HG02623 (cell line): Measurements from ENCODE around the gene OXSM.

ENCODE experiments used
- ATAC-seq: cut with Tn5 transposase; IDR thresholded peaks from one replicate; pipeline ENCODE4 v1.9.1; 2021; ENCODE audit warnings: moderate library complexity; ENCODE audit not compliant: unreplicated experiment

Gene OXSM

GRCh38 chr3:25803833-25804232 is 13.9 kb downstream of the OXSM start:
- ATAC-seq = no peak

DNA sequence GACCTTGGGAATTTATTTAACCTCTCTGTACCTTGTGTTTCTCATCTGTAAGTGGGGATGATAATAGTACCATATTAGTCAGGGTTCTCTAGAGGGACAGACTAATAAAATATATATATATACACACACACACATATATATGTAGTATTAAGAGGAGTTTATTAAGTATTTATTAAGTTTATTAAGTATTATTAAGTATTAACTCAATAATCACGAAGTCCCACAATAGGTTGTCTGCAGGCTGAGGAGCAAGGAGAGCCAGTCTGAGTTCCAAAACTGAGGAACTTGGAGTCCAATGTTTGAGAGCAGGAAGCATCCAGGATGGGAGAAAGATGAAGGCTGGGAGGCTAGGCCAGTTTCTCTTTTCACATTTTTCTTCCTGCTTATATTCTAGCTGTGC is 14.8 kb downstream of the OXSM start:
- no peak for ATAC-seq

DNA sequence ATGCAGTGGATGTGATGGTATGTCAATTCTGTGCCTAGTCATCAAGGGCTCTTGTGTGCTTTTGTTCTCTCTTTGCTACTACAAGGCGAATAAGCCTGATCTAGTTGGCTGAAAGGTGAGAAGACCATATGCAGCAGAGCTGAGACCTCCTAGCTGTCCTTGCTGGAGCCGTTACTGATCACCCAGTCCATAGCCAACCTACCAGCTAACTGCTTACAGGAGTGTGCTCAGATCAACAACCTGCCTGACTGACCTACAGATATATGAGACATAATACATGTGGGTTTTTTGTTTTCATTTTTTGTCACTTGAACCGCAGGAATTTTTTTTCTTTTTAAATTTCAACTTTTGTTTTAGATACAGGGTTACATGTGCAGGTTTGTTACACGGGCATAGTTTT is 22.8 kb downstream of the OXSM start:
- no peak for ATAC-seq

GRCh38 chr3:25817107-25817506 is 27.2 kb downstream of the OXSM start:
- peak; percentile 41 for ATAC-seq

DNA sequence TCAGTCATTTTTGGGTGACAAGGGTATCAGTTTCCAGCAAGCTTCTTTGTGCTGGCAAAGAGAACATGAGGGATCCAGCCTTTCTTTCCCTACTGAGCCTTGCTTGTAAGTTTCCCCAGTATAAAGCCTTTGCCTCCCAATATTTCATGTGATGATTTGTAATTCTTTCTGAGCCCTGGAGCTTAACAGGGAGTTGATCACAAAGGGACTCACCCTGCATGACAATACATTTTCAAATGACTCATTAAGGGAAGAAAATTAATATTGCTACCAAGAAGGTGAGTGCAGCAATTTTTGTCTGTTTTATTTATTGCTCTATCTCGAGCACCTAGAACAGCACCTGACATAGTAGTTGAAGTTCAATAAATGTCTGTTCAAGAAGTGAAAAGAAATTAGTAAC is 27.7 kb downstream of the OXSM start:
- no peak for ATAC-seq

DNA sequence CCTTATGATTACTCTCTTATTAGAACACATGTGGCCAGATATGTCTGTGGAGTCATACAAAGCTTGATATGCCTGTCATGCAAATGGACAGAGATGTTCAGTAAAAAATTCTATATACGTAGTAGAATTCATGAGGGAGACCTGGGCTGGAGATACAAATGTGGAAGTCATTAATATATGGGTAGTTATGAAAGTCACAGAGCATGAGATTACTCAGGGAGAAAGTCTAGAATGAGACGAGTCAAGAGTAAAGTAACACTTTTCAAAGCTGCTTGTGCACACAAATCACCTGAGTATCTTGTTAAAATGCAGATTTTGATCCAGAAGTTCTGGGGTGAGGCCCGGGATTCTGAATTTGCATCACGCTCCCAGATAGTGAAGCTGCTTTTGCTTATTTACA is 28.4 kb downstream of the OXSM start:
- no peak for ATAC-seq

GRCh38 chr3:25820366-25820765 is 30.5 kb downstream of the OXSM start:
- no peak for ATAC-seq

DNA sequence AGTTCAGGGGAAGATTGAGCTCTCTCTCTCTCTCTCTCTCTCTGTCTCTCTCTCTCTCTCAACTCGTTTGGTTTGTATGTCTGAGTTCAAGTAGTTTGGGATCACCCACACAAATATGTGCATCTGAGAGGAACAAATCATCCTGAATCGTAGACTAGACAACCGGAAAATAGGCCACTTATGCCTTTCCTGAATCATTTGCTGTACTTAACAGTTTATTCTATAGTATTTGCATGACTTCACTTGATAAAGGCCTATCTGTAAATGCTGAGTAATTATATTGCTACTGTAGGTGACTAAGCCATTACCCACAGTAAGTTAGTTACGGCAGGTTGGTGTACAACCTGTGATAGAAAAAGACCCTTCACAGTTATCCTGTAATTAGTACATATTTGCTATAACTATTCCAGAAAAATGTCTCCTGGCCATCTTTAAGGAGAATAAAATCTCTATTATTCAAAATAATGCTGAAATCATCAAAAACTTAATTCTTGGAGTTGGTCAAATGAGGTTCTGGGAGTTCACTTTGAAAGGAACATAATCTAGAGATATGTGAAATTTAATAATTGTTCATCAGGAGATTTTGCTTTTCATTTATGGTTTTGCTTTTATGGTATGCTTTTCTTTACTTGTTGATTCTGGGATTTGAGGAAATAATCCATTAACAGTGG is 31.1 kb downstream of the OXSM start:
- no peak for ATAC-seq

DNA sequence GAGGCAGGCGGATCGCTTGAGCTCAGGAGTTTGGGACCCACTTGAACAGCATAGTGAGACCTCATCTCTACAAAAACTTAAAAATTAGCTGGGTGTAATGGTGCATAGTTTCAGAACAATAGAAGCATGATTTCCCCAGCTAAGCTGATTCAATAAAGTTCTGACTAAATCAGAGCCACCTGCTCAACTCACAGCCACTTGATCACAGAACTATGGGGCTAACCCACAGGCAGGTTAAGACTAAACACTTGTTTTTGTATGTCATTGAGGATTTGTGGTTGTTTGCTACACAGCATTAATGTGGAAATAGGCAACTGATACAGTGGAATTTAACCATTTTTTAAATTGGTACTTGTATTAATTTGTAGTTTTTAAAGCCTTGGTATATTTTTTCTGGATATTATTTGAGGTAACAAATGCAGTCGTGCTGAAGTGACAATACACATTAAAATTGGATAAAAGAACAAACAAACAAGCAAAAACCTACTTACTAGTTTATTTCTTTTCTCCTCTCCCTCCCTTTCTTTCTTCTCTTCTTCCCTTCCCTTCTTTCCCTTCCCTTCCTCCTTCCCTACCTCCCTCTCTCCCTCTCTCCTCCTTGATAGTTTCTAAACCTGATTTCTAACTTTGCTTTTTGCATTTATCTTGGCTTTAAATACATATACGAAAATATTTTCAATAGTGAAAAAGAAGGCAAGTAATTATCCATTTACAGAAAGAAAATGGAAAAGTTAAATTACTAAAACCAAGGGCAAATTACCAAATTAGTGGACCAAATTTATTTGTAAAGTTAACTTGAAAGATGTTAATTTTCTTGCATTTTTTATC is 32.1 kb downstream of the OXSM start:
- no peak for ATAC-seq

GRCh38 chr3:25823314-25823713 is 33.4 kb downstream of the OXSM start:
- ATAC-seq = no peak

GRCh38 chr3:25826510-25826909 is 36.6 kb downstream of the OXSM start:
- no peak for ATAC-seq

DNA sequence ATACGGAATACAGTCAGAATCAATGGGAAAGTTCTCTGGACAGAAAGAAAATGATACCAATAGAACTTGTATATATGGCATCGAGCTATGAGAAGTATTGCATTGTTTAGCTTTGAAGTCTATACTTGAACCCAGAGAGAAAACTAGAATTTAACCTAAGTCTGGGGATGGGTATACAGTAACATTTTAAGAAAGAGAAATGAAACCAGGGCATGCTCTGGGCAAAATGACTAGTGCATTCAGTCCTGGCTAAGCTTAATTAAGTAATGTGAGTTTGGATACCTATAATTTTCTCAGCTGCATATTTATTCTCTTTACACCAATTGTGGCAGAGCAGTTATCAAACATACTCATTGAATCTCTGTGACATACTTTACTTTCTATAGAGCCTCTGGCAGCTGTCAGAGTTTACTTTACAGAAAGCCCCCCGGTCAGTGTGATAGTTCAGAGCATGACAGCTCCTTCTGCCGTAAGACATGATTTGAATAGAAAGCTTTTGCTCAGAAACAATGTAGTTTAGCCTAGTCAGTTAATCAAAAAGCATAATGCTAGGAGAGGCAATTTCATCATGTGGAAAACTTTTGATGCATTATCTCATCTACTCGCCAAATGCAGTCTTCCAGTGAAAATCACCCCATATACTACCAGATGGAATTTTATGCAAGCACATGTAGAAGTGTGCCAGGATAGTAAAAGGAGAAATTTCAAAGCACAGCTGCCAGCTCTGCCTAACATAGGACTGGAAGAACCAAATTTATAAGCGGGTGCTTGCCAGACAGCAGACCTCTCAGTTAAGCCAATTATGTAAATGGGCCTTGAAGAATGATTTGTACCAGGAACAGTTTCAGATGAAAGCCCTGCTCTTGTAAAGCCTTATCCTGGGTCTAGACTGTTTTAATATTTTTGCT is 40.7 kb downstream of the OXSM start:
- ATAC-seq = no peak

- ATAC-seq = no peak
Measured at GRCh38 chr3:25831578-25831977, 41.7 kb downstream of the OXSM start.

DNA sequence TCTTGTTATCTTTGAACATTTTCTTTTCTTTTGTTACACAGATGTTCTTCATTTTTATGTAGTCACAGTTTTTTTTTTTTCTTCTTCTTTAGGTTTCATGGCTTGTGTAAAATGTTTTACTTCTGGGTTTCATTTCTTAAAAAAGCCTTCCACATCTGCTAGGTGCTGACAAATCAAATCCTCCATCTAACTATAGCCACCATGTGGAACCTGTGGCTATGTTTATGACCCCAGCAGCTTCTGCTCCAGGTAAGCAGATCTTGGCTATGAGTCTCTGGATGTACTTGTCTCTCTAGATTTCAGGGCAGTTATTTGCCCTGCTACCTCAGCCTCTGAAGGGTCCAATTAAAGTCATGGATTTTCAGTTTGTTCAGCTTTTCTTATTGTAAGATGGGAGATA is 44.5 kb downstream of the OXSM start:
- ATAC-seq = peak; percentile 86

GRCh38 chr3:25836579-25836978 is 46.7 kb downstream of the OXSM start:
- ATAC-seq = no peak

DNA sequence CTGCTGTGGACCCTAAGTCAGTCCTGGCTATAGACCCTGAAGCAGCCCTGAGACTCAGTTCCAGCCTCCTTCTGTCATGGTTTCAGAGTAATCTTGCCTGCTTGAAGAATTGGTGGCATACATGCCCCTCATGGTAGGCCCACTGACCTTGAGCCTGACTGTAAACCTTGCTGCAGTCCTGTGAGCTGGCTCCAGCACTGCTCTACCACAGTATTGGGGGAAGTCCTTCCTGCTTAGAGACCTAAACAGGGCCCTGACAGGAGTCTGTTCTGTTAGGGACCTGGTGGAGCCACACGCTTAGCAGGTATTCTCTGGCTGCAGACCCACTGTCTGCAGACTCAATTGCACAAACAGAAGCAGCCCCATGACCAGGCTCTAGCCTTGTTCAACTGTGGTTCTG is 47.1 kb downstream of the OXSM start:
- ATAC-seq = no peak

- ATAC-seq = no peak
Measured at GRCh38 chr3:25840099-25840498, 50.2 kb downstream of the OXSM start.

- ATAC-seq = no peak
Measured at GRCh38 chr3:25843332-25843731, 53.4 kb downstream of the OXSM start.
